PC-3 (cell line): ENCODE data around the gene ESYT3. TPM values are rescaled to one million over a fixed set of nuclear protein-coding genes. Genes with fewer than 3 reads are reported as not detected.

ENCODE experiments used
- ATAC-seq: fragments of 200-7000 bp; cut with Tn5 transposase; 2 replicates; pipeline ENCODE4 v1.9.1; 2020; ENCODE audit warnings: mild to moderate bottlenecking, moderate library complexity
- BruUV-seq: library from RNA; stranded (reverse); fragments of 400-500 nt; replicated peaks from 2 replicates; lab custom pipeline; 2021; lab: Mats Ljungman, UMichigan
- CTCF ChIA-PET: fragments of 300-600 bp; sonication (Branson Sonifier 250); formaldehyde crosslinking; loops from one replicate; lab custom pipeline; 2022; ENCODE audit warnings: antibody characterized with exemption; lab: Charles Lee
- POLR2A ChIA-PET: fragments of 300-600 bp; sonication (Branson Sonifier 250); formaldehyde crosslinking; loops from one replicate; lab custom pipeline; 2022; ENCODE audit warnings: antibody characterized with exemption; ENCODE audit not compliant: unreplicated experiment; lab: Charles Lee
- DNase-seq: peaks from one replicate; pipeline ENCODE4 v3.0.0-alpha.2; 2015
- H2AFZ ChIP-seq: fragments of 300-600 bp; sonication (generic); 2 replicates; pipeline ENCODE4 v1.6.0; 2016; ENCODE audit warnings: antibody characterized with exemption, low read length
- H3F3A ChIP-seq: fragments of 300-600 bp; sonication (generic); one replicate; pipeline ENCODE4 v1.6.0; 2017; ENCODE audit warnings: antibody characterized with exemption, low read length, control low read depth, mild to moderate bottlenecking; ENCODE audit not compliant: unreplicated experiment
- H3K27ac ChIP-seq: fragments of 300-600 bp; sonication (generic); 2 replicates; pipeline ENCODE4 v1.5.1; 2016; ENCODE audit warnings: mild to moderate bottlenecking, low read length
- H3K27me3 ChIP-seq: fragments of 300-600 bp; sonication (generic); 2 replicates; pipeline ENCODE4 v1.6.1; 2016; ENCODE audit warnings: low read length, mixed read lengths
- H3K36me3 ChIP-seq: fragments of 300-600 bp; sonication (generic); 2 replicates; pipeline ENCODE4 v1.6.1; 2016; ENCODE audit warnings: low read depth, mixed run types, low read length, mixed read lengths
- H3K4me1 ChIP-seq: fragments of 300-600 bp; sonication (generic); 2 replicates; pipeline ENCODE4 v1.5.1; 2016; ENCODE audit warnings: low read length; ENCODE audit not compliant: insufficient read depth
- H3K4me2 ChIP-seq: fragments of 300-600 bp; sonication (generic); 2 replicates; pipeline ENCODE4 v1.6.0; 2016; ENCODE audit warnings: low read length
- H3K4me3 ChIP-seq: fragments of 300-600 bp; sonication (generic); 2 replicates; pipeline ENCODE4 v1.5.1; 2016; ENCODE audit warnings: mild to moderate bottlenecking, low read length, mixed read lengths
- H3K79me2 ChIP-seq: fragments of 300-600 bp; sonication (generic); 2 replicates; pipeline ENCODE4 v1.6.1; 2017; ENCODE audit warnings: low read length, mixed read lengths
- H3K9ac ChIP-seq: fragments of 300-600 bp; sonication (generic); 2 replicates; pipeline ENCODE4 v1.6.0; 2016; ENCODE audit warnings: mild to moderate bottlenecking, low read length
- H3K9me2 ChIP-seq: fragments of 300-600 bp; sonication (generic); replicated peaks from 2 replicates; pipeline ENCODE4 v1.6.1; 2016; ENCODE audit warnings: mixed run types, low read length, mixed read lengths
- H3K9me3 ChIP-seq: fragments of 300-600 bp; sonication (generic); 2 replicates; pipeline ENCODE4 v1.6.1; 2016; ENCODE audit warnings: low read length, mixed read lengths
- H4K20me1 ChIP-seq: fragments of 300-600 bp; sonication (generic); 2 replicates; pipeline ENCODE4 v1.6.1; 2016; ENCODE audit warnings: low read length, mixed read lengths
- CTCF ChIP-seq: fragments of 300-600 bp; sonication (generic); conservative IDR thresholded peaks from 2 replicates; pipeline ENCODE4 v1.5.1; 2017; ENCODE audit warnings: antibody characterized with exemption, low read depth, mild to moderate bottlenecking, low read length
- EZH2 ChIP-seq: fragments of 300-600 bp; sonication (generic); IDR thresholded peaks from one replicate; pipeline ENCODE4 v1.6.1; 2017; ENCODE audit warnings: antibody characterized with exemption, mild to moderate bottlenecking, low read length; ENCODE audit not compliant: unreplicated experiment
- EZH2phosphoT487 ChIP-seq: fragments of 300-600 bp; sonication (generic); IDR thresholded peaks from 2 replicates; pipeline ENCODE4 v1.6.1; 2018; ENCODE audit warnings: mild to moderate bottlenecking, antibody characterized with exemption, low read length, borderline replicate concordance
- intact Hi-C: fragments of 100-400 bp; cut with micrococcal nuclease; formaldehyde crosslinking; loops from 2 replicates; pipeline ENCODE4 v1.9.0; 2023
- total RNA-seq: library from RNA; depleted of rRNA; stranded (reverse); fragments of >200 nt; gene quantifications from 2 replicates; pipeline ENCODE4 v1.2.3, GENCODE V29; 2014

The ESYT3 gene
- total RNA-seq, 1 experiment from 2014 or later, result 1.6 TPM

- H3K27ac ChIP-seq, result no peak overlapping the region
- no peaks in the 10 kb centered on the region for H3K27me3 ChIP-seq
- no peaks in the 10 kb centered on the region for H3K36me3 ChIP-seq
- no peaks in the 10 kb centered on the region for H3K9me3 ChIP-seq
- BruUV-seq, result no TSS peak
- TF ChIP-seq EZH2phosphoT487 (no peak), CTCF (no peak), EZH2 (no peak)
- H3K4me1 ChIP-seq, result peaks cover 10% of the 10 kb centered on the region; the same call in 1 of the 2 replicates
- no peak for ATAC-seq
- no peaks in the 10 kb centered on the region for H3F3A ChIP-seq
- no peaks in the 10 kb centered on the region for H4K20me1 ChIP-seq
- no peak overlapping the region for H3K9ac ChIP-seq
- POLR2A ChIA-PET, result no interaction called here
- no peaks in the 10 kb centered on the region for H3K79me2 ChIP-seq
- no peak overlapping the region for H3K4me2 ChIP-seq
- no peak overlapping the region for H2AFZ ChIP-seq
- intact Hi-C loops, result no loop called here
- DNase-seq, result no peak
- CTCF ChIA-PET, result no interaction called here
- no peak overlapping the region for H3K4me3 ChIP-seq
- H3K9me2 ChIP-seq, result no peaks in the 10 kb centered on the region
Observed at GRCh38 chr3:138507524-138507923, 73.1 kb downstream of the ESYT3 start.

GRCh38 chr3:138509586-138509985 is 75.2 kb downstream of the ESYT3 start:
- DNase-seq (peak; percentile 10), ATAC-seq (no peak)

More at GRCh38 chr3:138509586-138509985, 75.2 kb downstream of the ESYT3 start:
- intact Hi-C loops, result no loop called here
- H2AFZ ChIP-seq, result no peak overlapping the region
- no peaks in the 10 kb centered on the region for H3F3A ChIP-seq
- POLR2A ChIA-PET, result interaction anchor here (0.6 kb wide), 1 partner anchor 70 kb away, joined by 4 read pairs; no protein-coding TSS in a partner anchor
- H3K9me3 ChIP-seq, result no peaks in the 10 kb centered on the region
- no peaks in the 10 kb centered on the region for H3K27me3 ChIP-seq
- H3K9me2 ChIP-seq, result no peaks in the 10 kb centered on the region
- no peaks in the 10 kb centered on the region for H3K79me2 ChIP-seq
- no TSS peak for BruUV-seq
- TF ChIP-seq CTCF (no peak), EZH2 (no peak), EZH2phosphoT487 (no peak)
- no peak overlapping the region for H3K27ac ChIP-seq
- H3K4me1 ChIP-seq, result peaks cover 10% of the 10 kb centered on the region; the same call in 1 of the 2 replicates
- H3K4me2 ChIP-seq, result no peak overlapping the region
- no peak overlapping the region for H3K4me3 ChIP-seq
- CTCF ChIA-PET, result no interaction called here
- no peaks in the 10 kb centered on the region for H3K36me3 ChIP-seq
- H3K9ac ChIP-seq, result no peak overlapping the region
- H4K20me1 ChIP-seq, result no peaks in the 10 kb centered on the region
